Colon (tissue), 2 donors: ENCODE data around the gene FAM222A.

Experiments
- FAIRE-seq: peaks from 2 replicates; lab custom pipeline; 2012; peaks lifted over from hg19 to GRCh38; lab: Jason Lieb, UNC
- donor health status: control.
- donor health status: control.

Gene FAM222A

DNA sequence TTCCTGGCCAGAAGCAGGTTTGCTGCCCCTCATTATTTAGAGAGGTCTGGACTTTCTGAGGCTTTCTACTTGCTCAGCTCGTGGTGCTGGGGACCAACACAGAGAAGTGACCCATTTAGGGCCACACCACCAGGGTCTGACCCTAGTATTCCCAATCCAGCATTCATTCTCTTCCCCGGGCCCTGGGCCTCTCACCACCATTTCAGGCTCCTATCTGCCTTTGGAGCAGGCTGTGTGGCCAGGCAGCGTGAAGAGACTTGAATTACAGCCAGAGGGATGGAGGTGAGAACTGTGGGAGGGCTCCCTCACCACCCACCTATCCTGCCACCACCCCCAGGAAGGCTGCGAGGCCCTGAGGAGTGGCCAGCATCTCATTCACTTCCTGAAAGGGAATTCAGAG is 24.6 kb downstream of the FAM222A start:
- FAIRE-seq, result no peak

DNA sequence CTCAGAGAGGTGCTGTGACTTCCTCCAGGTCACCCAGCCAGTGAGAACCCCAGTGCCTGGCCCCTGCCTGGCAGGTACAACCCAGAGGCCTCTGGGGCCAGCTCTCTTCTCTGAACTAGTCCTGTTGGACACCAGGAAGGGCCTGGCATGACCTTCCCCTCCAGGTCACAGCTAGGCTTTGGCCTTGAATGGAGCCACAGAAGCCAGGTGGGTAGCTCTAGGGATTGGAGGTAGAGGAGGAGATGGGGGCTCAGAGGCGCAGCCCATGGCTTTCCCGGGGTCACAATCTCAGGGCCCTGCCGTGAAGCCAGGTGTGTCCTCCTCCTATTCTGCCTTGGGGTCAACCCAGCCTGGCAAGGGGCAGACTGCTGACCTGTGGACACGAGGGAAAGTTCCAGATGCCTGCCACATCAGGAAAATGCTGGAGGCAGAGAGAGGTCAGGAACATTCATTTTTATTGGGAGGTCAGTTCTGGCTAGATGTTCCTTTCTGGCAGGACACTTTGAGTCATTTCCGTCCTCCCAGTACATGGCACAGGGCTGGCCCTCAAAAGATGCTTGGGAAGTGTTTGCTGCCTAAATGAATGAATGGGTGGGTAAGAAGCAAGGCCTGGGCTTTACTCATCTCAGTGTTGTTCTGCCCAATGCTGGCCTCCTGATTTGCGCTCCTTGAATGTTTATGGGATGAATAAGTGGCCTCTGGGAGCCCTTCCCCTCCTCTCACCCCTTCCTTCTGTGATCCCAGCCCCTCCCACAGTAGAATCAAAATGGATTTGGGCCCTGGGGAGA is 25.4 kb downstream of the FAM222A start:
- FAIRE-seq, result no peak

DNA sequence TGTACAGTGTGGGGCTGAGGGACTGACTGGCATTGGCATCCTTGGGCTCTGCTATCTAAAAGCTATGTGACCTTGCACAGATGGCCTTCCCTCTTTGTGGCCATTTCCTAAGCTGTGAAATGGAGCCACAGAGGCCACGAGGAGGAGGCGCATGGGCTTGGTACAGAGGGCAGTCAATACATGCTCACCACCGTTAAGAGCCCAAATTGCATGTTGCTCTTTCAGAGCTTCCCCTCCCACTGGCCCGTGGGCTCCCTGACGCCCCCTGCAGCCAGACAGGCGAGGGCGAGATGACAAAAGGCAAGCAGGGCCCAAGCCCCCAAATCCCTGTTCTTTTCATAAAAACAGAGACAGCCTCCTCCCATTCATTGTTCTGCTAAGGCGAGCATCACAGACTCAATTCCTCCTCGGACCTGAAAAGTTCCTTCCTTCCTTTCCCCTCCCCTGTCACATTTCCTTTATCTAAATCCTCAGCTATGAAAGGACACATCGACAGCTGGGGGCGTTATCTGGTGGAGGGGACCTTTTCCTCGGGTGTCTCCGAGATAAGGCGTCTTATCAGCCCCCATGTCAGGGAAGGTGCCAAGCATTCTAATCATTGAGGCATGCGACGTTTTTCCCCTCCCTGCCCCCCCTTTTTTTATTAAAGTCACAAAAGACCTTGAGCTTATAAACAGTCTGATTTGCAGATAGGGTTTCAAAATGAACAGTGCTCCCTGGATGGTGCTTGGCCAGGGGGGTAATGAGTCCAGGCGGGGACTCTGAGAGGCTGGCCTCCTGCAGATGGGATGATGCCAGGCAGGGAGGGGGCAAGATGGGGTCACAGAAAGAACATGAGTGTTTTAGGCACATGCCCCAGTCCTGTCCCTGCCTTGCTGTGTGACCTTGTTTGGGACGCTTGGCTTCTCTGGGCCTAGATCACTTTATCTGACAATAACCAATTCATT is 26.4 kb downstream of the FAM222A start:
- no peak for FAIRE-seq

DNA sequence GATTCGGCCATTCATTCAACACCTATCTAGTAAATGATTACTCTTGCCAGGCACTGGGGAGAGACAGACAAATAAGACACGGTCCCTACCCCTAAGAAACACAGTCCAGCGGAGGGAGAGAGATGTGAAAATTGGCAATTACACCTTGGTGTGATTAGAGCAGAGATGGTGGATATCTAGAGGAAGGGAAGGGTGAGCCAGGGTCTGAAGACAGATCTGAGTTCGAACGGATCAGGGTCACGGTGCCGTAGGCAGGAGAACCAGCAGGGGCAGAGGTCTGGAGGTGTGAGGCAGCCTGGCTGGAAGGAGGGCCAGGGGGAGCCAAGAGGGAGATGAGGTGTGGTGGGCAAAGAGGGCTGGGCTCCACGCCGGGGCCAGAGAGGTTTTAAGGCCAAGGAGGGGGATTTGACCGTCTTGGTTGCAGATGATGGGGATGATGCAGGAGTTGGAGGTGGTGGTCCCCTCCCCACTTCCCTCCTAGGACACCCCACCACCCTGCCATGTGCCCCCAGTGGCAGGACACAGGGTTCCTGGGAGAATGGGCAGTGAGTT is 27.1 kb downstream of the FAM222A start:
- no peak for FAIRE-seq

DNA sequence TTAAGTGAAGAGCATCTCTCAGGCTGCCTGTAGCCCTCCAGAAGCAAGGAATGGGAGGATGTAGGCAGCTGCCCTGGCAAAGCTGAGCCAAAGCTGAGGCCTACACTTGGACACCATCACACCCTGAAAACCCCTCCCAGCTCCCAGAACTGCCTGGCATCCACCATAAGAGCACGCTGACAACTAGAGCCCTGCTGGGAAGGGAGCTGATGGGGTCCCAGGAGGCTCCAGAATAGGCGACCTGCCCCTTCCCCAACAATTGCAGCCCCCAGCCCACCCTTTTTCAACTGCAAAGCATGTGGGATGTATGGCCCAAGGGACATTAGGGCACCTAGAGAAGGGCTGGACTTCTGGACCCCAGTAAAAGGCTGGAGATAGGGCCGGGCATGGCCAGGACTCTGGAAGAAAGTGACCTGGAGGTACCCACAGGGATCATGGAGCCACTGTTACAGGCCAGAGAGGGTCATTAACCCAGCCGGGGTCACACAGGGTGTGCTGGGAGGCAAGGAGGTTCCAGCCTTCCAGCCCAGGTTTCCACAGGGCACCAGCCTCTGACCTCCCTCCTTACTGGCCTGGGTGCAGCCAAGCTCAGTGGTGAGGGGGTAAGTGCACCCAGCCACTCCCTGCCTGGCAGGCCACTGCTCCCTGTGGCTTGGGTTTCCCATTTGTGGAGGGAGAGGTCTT is 27.8 kb downstream of the FAM222A start:
- no peak for FAIRE-seq

DNA sequence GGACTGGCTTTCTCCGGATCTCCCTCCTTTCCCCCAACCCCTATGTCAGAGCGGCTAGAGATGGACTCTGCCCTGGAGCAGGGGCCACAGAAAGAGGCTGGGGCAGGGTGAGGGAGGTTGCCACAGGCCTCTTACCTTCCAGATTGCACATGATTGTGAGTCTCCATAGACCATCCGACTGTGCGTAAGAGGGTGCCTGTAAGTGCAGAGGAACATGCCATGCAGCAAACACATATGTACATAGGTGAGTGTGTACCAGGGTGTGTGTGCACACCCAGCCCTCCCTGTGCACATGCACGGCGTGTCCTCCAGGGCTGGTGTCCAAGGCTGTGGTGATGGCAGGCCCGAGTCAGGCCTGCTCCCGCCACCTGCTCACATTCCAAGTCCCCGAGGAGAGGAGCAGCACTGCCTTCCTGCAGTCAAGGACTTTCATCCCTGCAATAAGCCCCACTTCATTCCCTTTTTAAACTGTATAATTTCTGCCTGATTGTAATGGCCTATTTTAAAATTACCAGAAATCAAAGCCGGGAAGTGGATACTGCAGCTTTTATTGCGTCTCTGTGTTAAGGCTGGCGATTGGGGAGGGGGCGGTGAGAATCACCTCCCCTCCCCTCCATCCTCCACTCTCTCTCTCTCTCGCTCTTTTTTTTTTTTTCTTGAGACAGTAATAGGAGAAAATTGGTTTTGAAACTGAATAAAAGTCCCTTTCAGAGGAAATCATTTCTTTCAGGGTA is 28.5 kb downstream of the FAM222A start:
- no peak for FAIRE-seq

DNA sequence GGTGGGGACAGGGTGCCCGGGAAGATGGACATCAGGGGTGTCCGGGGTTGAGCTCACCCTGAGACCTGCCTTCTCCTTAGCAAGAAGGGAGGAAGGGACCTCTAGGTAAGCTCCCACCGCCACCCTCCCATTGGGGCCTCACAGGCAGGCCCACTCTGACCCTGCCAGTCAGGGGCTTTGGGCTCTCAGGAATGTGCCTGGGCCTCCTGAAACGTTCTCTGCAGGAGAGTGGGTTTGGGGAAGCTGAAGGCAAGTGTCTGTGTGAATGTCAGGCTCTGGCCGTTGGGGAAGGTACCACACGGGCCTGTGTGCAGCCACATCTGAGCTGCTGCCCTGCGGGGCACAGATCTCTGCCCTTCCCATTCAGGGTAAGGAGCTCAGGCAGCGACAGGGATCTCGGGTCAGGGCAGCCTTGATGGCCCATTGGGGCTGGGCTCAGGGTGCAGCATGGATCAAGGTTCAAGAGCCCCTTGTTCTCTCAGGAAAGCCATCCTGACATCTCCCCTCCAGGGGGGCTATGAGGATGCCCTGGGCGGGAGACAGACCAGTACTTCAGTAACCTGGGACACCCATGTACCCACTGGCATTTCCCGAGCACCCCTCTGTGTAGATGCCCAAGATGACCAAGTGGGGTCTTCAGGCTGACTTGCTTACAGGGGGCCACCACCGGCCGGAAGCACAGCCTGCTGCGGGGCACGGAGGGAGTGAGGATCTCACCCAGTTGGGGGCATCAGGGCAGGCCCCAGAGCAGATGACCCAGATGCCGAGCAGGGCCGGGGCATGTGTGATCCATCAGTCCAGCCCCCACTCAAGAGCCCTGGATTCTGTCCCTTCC is 29.7 kb downstream of the FAM222A start:
- no peak for FAIRE-seq

DNA sequence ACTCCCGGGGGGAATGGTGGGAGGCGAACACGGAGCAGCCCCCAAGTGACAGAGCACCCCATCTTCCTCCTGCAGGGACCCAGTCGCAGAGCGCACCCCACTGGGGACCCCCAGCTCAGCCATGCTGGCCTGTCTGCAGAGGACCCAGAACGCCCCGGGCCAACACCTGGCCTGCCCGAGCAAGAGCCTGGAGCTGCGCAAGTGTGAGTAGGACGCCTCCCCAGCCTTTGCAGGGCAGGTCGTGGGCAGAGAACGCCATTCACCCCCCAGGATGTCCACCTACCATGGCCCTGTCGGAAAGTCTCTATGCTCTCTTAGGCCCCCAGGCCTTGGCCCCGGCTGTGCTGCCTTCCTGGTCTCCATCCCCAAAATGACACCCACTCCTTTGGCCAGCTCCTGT is 30.4 kb downstream of the FAM222A start:
- FAIRE-seq, result no peak

DNA sequence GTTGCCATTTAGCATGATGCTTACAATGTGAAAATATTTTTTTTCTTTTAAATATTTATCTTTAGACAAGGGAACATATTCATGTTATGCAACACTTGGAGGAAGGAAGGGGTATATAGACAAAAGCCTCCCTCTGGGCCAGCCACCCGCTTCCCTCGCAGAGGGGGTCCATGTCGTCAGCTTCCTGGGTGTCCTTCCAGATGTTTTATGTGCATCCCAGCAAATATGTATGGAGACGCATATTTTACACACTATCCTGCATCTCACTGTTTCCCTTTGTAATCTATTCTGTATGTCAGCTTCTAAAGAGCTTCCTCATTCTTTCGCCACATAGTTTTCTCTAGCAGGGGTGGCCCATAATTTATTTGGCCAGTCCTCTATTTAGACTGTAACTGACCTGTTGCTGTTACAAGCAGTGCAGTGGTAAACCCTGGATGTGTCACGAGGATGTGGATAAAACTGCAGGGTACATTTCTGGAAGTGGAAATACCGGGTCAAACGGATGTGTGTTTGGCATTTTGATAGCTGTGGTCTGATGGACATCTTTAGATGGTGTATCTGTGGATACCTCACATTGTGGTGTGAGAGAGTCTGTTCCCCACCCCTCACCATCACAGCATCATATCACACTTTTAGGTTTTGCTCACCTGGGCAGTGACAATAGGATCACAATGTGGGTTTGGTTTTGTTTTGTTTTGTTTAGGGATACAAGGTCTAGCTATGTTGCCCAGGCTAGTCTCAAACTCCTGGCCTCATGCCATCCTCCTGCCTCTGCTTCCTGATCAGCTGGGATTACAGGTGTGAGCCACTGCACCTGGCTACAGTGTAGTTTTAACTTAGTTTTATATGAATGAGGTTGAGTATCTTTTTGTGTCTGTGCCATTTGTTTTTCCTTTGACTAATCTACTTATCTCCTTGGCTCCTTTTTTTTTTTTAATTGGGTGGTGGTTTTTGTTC is 31.6 kb downstream of the FAM222A start:
- FAIRE-seq, result no peak

DNA sequence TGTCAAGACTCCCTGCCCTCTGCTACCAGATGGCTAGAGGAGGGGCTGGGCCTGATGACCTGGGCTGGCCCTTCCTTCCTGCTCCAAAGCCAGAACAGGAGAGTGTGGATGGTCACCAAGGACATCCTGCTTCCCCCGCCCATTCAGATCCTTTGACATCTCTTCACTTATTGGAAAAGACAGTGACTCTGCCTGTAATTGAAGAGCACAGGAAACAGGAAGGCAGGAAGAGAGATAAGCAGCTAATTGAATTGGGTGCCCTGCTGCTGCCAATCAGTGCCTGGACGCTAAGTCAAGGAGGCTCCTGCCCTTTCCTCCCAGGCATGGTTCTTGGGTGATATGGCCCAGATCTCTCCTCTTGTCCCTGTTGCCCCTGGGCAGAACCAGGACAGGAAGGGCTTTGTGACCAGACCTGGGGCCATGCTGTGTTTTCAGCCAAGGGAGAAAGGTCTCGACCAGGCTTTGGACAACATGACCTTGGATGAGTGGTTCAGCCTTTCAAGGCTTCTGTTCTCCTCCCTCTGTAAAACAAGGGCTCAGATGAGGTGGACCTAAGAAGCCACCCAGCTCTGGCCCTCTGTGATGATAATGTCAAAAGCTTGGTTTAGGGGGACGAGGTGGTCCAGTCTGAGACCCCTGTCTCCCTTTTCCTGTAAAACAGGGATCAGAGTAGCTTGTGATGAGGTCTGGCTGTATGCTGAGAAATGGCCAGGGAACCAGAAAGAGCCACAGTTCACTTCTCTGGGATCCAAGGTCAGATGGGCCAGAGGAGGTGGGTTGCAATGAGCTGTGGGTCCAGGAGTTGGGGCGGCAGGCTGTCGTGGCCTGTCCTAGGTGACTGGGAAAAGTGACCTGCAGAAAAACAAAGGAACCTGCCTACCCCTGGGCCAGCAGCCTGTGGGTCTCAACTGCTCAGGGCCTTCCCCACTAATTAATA is 38.8 kb downstream of the FAM222A start:
- FAIRE-seq, result no peak

DNA sequence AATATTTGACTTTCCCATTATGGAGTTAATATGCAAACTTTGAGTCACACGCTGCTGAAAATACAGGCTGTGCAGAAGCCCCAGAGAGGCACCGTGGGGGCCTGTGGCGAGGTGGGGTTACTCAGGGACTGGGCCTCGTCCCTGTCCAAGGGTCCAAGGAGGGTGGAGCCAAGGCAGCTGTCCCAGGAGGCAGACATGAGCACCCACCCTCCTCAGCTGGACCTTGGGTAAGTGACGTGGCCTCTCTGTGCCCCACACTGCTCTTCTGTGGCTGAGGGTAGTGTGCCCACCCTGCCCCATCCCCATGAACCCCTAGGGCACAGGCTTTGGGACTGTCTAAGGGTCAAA is 39.4 kb downstream of the FAM222A start:
- no peak for FAIRE-seq

DNA sequence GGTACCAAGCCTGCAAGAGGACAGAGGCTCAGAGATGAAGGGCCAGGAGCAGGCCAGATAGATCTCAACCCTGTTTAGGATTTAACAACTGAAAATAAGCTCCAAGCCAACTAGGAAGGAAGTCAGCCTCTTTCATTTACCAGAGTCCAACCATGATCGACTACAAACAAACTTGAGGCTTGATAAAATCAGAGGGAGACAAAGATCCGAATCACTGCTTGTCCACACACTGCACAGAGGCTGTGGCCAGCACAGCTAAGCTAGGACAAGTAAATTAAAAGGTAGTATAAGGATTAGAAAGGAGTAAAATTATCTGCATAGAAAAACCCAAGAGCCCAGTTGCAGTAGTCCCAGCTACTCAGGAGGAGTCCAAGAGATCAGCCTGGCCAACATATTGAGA is 40.3 kb downstream of the FAM222A start:
- FAIRE-seq, result no peak

DNA sequence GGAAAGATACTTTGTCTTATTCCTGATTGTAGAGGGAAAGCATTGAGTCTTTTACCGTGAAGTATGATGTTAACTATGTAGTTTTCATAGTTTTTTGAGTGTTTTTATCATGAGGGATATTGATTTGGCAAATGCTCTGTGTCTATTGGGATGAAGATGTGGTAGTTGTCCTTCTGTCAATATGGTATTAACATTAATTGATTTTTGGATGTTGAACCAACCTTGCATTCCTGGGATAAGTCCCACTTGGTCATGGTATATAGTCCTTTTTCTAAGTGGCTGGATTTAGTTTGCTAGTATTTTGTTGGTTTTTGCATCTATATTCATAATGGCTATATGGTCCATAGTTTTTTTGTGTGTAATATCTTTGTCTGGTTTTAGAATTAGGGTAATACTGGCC is 42.8 kb downstream of the FAM222A start:
- no peak for FAIRE-seq

DNA sequence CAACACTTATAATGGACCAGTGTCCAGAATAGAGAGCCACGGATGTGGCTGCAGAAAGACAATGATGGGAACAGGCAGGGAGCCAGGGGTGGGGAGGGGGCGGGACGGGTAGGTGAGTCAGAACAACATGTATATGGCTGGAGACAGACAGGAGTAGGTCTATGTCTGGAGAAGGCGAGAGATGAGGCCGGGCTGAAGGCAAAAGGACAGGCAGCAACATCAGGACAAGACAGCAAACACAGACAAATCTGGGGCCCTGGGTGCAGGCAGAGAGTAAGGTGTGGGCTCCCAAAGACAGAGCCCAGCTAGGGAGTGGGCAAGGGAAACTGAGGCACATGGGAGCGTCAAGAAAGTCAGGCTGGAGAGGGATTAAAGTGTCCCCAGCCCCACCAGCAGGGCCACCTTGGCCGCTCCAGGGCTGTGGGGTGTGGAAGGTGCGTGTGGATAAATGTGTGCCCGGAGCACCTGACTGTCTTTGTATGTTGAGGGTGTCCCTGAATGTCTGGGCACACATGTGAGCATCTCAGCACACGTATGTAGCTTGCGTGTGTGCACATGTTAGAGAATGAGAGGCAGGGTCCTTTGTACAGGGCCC is 44.1 kb downstream of the FAM222A start:
- FAIRE-seq, result no peak

DNA sequence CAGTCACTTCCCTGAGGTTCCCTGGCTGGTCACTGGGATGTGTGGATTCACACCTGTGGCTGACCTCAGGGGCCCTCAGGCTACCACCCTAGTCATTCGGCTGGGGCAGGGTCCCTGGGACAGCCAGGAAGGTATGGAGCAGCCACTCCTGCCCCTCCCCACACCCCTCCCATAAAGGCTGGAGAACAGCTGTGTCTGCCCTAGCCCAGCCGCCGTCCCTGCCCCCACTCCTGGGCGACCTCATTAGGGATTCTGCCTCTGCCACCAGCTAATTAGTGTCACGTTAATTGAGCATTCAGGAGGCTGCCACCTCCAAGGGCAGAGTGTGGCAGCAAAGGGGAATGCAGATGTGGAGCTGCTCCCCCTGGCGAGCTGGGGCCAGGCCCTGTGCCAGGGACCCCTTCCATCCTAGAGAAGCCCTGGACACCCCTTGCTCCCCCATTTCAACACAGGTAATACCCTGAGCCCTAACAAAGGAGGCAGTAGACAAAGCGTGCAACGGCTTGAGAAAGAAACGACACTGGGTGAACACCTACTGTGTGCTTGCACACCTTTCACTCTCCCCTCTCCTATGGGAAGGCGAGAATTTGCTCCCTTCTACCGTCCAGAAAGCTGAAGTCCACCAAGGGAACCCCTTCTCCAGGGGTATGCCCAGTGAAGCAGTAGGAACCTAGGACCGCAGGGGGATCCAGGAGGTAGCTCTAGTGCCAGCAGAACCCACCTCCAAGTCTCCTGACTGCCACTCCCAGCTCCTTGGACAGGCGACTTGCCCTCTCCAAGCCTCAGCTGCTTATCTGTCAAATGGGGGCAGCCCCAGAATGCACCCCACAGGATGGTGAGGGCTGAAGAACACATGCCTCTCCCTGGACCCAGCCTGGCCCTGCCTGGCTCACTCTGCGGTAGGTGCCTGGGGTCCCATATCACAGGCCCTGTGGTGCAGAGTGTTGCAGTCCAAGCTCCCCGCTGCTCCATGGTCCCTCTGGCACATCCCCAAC is 45.1 kb downstream of the FAM222A start:
- FAIRE-seq, result no peak

DNA sequence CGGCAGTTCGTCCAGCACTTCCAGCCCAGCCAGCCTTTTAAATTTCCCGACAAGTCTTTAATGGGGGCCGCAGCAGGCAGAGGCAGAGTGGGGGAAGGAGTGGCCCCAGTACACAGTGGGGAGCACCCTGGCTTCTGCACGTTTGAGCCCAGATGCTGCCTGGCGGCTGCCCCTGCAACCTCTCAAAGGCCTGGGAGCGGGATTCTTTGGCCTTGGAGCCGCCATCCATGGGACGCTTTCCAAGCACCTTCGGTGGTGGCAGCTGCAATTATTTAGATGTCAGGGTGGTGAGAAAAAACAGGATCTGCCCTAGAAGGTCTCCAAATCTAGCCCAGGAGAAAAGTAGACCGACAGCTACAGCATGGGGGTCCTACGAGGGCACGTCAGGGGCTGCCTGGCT is 46.0 kb downstream of the FAM222A start:
- FAIRE-seq, result no peak
